GM12891 (cell line): ENCODE results near the gene GAPDHS. TPM values are rescaled to one million over a fixed set of nuclear protein-coding genes. Genes with fewer than 3 reads are reported as not detected.

Experiments used
- DNase-seq: peaks from one replicate; pipeline ENCODE4 v3.0.0; 2011; ENCODE audit warnings: low spot score; ENCODE audit not compliant: insufficient read length
- FAIRE-seq: peaks from 2 replicates; lab custom pipeline; 2011; peaks lifted over from hg19 to GRCh38; lab: Jason Lieb, UNC
- PAX5 ChIP-seq: IDR thresholded peaks from 2 replicates; pipeline ENCODE4 v1.6.1; 2011; ENCODE audit warnings: low read length, moderate library complexity, mild to moderate bottlenecking; ENCODE audit not compliant: insufficient read depth, severe bottlenecking
- POLR2A ChIP-seq: IDR thresholded peaks from 2 replicates; pipeline ENCODE4 v1.6.1; 2011; ENCODE audit warnings: low read depth, low read length, control low read depth
- POLR2AphosphoS5 ChIP-seq: IDR thresholded peaks from 2 replicates; pipeline ENCODE4 v1.6.1; 2011; ENCODE audit warnings: low read depth, low read length, control low read depth
- POU2F2 ChIP-seq: IDR thresholded peaks from 2 replicates; pipeline ENCODE4 v1.6.1; 2011; ENCODE audit warnings: low read depth, mild to moderate bottlenecking, control low read depth, low read length, moderate library complexity
- SPI1 ChIP-seq: IDR thresholded peaks from 2 replicates; pipeline ENCODE4 v1.6.1; 2011; ENCODE audit warnings: low read depth, low read length, control low read depth
- TAF1 ChIP-seq: IDR thresholded peaks from 2 replicates; pipeline ENCODE4 v1.6.1; 2011; ENCODE audit warnings: low read depth, low read length, control low read depth
- polyA plus RNA-seq: library from polyadenylated mRNA; unstranded; fragments of >200 nt; gene quantifications from one replicate; pipeline ENCODE4 v1.2.1, GENCODE V29; 2012; ENCODE audit warnings: low read depth, missing spikeins, inconsistent platforms; ENCODE audit not compliant: missing spikeins

Gene GAPDHS
- 0.53 TPM for polyA plus RNA-seq

DNA sequence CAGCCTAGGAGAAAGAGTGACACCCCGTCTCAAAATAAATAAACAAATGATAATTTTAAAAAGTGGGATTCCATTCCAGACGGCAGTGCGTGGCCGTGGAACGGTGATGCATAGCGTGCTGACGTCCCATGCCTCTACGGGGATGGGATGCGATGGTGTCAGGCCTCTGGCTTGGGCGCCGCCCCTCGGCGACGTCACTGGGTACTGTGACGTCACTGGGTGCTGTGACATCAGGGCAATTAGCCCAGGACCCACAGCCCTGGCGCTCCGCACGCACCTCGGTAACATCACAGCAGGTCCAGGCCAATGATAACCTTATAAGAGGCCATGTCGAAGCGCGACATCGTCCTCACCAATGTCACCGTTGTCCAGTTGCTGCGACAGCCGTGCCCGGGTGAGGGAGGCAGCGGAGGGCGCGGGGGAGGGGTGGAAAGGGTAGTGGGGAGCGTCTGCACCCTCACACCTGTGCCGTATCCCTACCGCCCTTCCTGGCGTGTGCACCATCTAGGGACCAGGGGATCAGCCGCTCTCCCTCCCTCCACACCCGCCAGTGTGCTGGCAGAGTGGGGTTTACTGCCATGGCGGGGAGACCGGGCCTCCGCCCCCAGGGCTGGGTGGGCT is at the start of gene GAPDHS:
Gene GAPDHS (plus strand): TSS at position 256 of the 621 bp plus-strand sequence. CDS start 72 bp downstream, at position 328.
- FAIRE-seq (peak; percentile 76), DNase-seq (no peak)
- TF ChIP-seq POU2F2 (no peak), SPI1 (no peak), POLR2A (no peak), PAX5 (no peak), POLR2AphosphoS5 (no peak), TAF1 (no peak)

DNA sequence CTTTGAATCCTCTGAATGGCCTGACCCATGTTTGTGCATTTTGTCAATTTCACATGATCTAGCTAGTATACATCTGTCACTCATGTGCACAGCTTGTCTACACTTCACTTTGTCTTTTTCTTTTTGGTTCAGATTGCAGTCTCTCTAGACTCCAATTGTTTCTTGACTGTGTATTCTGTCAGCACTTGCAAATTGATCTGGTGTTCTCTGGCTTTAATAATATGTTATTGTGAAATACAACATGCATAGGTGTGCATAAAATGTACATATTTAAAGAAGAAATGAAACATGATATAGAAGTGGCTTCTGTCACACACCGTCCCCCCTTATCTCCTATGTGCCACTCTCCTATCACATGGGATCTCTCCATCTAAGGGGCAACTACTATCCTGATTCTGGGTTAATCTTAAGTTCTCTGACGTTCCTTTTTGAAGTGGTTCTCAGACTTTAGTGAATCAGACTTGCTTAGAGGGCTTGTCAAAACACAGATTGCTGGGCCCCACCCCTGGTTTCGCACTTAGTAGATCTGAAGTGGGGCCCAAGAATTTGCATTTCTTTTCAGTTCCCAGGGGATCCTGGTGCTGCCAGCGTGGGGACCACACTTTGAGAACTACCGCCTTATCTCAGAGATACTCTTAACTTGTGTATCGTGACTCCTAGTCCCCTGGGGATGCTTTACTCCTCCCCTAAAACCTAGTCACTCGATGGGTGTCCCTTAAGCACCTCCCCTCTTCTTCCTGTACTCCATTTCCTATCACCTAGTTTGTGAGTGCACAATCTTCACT is 48.8 kb upstream of the GAPDHS start:
- FAIRE-seq (peak; percentile 91), DNase-seq (peak; percentile 53)
- TF ChIP-seq TAF1 (no peak), SPI1 (no peak), POLR2AphosphoS5 (no peak), PAX5 (no peak), POU2F2 (0 out of 2 replicates have a peak, but pooled peaks have one; percentile 53)

DNA sequence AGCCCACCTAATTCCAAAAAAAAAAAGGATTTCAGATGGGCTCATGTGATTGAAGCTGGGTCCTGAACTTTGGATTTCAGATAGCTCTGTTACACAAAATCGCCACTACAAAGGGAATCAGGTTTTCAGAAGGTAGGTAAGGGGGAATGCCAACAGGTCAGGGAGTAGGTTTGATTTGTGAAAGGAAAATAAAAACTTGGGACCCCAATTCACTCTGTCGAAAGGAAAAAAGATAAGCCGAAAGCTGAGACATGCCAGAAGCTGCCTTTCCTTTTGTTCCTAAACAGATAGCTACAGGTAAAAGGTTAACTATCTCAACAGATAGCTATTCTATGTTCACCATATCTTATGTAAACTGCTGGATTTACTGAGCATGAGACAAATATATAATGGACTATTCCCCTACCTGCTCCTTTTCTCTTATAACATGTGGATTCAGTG is 47.0 kb upstream of the GAPDHS start:
- no peak for FAIRE-seq
- DNase-seq, result no peak

GRCh38 chr19:35487656-35488182 is 45.5 kb upstream of the GAPDHS start:
- TF ChIP-seq POLR2AphosphoS5 (no peak), TAF1 (no peak), PAX5 (no peak), POU2F2 (no peak), SPI1 (no peak), POLR2A (no peak)
- no peak for DNase-seq
- no peak for FAIRE-seq

More for the DNA sequence above, 47.0 kb upstream of the GAPDHS start:
- TF ChIP-seq PAX5, result no peak
- no peak for TF ChIP-seq POLR2AphosphoS5
- TF ChIP-seq POU2F2, result no peak
- no peak for TF ChIP-seq POLR2A
- no peak for TF ChIP-seq TAF1
- no peak for TF ChIP-seq SPI1

DNA sequence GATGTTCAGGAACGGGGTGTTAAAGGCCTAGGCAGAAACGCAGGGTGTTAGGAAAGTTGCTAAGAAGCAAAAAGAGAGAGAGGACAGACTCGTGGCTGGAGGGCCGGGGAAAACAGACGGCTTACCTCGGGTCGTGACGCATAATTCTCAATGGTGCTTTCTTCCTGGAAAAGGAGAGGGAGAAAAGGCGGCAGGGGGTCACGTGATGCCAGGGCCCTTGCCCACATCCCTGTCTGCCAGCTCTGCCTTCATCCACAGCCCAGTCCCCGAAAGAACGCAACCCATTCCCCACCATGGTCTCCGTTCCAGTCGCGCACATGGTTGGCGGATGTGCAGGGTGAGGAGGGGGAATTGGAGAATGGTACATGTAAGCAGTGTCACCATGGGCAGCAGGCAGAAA is 44.6 kb upstream of the GAPDHS start:
- DNase-seq (no peak), FAIRE-seq (no peak)
- TF ChIP-seq SPI1 (no peak), POLR2A (no peak), POLR2AphosphoS5 (no peak), PAX5 (no peak), POU2F2 (no peak), TAF1 (no peak)

DNA sequence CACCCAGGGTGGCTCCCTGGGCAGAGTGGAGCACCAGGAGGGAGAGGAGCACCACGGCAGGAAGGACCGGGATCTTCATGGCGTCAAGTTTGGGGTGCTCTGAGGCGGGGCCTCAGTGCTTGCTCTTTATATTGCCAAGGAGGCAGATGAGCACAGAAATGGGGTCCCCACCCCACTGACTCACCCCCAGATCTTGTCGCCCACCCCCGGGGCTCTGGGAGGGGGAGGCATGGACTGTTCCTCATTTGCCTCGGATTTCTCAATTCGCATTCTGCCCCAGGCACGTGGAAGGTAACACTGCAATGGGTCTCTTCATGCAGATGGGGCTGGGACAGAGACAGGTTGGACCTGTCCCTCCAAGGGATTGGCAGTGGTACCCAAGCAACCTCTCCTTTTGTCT is 42.9 kb upstream of the GAPDHS start, which contains the start of gene KRTDAP:
Gene KRTDAP (minus strand): TSS at position 101 of the 400 bp plus-strand sequence. CDS start 22 bp downstream, at position 79.
- TF ChIP-seq TAF1 (no peak), POU2F2 (no peak), POLR2A (no peak), PAX5 (no peak), SPI1 (no peak), POLR2AphosphoS5 (no peak)
- DNase-seq (no peak), FAIRE-seq (no peak)

DNA sequence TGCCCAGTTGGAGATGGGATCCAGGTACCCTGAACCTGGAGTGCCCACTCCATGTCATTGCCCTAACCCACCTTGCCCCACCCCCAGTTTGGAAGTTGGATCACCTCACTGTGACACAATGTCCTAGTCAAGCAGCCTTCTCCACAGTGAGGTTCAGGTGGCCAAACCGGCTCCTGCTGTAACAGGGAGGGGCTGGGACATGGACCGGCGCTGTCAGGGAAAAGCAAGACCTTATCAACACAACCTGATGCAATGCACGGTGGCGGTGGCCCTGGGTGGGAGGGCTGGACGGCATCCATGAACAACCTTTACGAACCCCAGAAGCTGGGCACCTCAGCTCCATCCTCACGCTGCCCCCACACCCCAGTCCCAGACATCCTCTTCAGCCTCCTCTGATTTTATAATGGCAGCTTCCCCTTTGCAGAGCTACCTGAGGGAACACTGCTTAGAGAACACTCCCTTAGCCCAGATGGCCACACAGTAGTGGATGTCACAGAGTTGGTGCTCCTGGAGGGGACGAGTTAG is 41.4 kb upstream of the GAPDHS start:
- no peak for FAIRE-seq
- TF ChIP-seq POLR2AphosphoS5 (no peak), POLR2A (no peak), TAF1 (no peak), SPI1 (no peak), POU2F2 (no peak), PAX5 (no peak)
- DNase-seq, result no peak

- TF ChIP-seq TAF1, result no peak
- no peak for TF ChIP-seq POLR2AphosphoS5
- TF ChIP-seq PAX5, result no peak
- TF ChIP-seq SPI1, result no peak
- TF ChIP-seq POU2F2, result no peak
- no peak for TF ChIP-seq POLR2A
- no peak for DNase-seq
- no peak for FAIRE-seq
Measured at GRCh38 chr19:35493971-35494370, 39.3 kb upstream of the GAPDHS start.

DNA sequence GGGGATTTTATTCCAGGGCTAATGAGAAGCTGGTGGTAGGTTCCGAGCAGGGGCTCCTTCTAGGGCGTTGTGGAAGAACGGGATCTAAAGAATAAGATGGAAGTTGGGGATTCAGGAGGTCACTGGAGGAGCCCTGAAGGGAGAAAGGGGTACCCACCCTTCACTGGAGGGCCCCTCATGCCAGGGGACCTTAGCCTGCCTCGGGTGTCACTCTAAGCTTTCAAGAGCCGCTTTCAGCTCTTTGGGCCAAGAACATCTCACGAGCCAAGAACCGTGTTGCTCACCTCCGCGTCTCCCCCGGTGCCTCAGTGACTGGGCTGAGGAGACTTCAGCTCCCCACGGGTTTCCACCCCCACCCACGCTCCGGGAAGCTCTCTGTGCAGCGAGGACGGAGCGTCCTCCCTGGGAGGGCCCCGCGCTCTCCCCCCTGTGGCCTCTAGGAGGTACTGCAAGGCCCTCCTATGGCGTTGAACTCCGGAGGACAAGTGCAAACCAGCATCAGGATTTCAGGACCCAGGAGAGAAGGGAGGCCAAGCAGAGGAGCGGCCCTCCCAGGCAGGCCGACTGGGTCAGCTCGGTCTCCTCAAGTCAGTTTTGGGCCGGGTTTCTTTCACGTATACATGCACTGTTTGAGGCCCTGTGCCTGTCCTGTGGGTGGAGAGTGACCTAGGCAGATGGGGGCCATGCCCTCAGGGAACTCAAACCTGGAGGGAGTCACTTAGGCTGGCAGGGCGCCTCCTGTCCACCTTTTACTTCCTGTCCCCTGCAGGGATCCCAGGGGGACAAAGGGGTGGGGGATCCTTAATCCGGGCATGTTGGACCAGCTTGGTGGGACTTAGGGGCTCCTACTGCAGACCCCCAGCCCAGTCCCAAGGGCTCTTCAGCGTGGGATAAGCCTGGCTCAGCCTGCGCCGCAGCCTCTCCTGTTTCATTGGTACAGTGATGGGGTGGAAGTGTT is 37.9 kb upstream of the GAPDHS start:
- peak; percentile 91 for DNase-seq
- no peak for TF ChIP-seq SPI1
- no peak for TF ChIP-seq POLR2AphosphoS5
- TF ChIP-seq TAF1, result no peak
- TF ChIP-seq PAX5, result no peak
- no peak for TF ChIP-seq POU2F2
- no peak for TF ChIP-seq POLR2A
- FAIRE-seq, result peak; percentile 97
